ENCODE measurements around the gene MRPL44.

Gene MRPL44

DNA sequence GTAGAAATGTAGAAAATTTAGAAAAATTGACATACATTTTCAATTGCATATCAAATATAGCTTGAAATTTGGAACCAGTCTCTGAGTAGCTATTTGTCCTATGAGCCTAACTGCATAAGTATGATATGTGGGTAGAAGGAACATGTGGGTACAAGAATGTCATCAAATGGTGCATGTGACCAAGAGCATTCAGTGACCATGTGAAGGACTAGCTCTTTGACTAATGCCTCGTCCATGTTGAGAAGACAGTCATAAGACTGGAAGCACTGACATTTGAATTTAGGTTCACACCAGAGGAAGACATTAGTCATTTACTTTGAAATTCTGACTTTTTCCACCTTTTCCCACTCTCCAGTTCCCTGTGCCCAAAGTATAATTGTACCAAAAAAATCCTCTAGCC lies 12.6 kb downstream of the MRPL44 start:
- TF ChIP-seq CTCF (IDR thresholded peaks at IDR 0.05; ENCODE audit: control insufficient read depth, insufficient read depth, low read depth, low read length, missing control alignments), result no peak
- H3K4me3 ChIP-seq (ENCODE audit: control insufficient read depth, low read depth, low read length), result no peak overlapping the region
- DNase-seq (ENCODE audit: low read depth), result no peak

DNA sequence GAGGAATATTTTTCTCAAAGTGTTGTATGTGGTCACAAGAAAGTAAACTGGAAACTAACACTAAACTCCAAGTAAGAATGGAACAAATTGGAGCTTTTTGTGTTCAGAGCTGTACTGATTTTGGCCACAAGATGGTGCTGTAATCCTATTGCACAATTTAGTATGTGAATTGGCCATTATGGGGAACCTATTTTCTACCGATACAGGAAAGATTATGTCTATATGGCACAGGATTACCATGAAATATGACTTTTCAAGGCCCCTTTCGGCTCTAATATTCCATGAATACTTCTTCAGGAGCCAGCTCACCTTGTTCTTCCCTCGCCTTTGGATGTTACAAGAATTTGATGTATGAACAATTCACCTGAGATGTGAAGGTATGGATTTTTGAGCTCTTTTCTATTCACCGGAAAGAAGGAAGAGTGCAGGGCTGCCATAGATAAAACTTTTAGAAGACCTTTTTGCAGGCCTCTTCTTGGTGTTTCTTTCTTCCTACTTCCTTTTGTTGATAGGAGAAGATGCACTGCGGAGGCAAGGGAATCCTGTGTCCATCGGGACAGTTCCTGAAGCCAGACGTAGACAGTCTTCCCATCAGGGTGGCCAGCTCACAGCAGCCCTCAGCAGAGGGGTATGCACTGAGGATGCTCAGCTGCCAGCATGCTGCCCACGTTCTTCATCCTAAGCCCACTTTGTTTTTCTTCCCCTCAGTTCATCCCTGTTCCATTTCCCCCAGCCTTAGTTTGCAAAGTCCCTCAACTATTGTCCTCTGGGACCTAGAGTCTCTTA lies 13.3 kb downstream of the MRPL44 start:
- no peak overlapping the region for H3K4me3 ChIP-seq (ENCODE audit: control insufficient read depth, low read depth, low read length)
- TF ChIP-seq CTCF (IDR thresholded peaks at IDR 0.05; ENCODE audit: control insufficient read depth, insufficient read depth, low read depth, low read length, missing control alignments), result peak; percentile 77
- no peak for DNase-seq (ENCODE audit: low read depth)

DNA sequence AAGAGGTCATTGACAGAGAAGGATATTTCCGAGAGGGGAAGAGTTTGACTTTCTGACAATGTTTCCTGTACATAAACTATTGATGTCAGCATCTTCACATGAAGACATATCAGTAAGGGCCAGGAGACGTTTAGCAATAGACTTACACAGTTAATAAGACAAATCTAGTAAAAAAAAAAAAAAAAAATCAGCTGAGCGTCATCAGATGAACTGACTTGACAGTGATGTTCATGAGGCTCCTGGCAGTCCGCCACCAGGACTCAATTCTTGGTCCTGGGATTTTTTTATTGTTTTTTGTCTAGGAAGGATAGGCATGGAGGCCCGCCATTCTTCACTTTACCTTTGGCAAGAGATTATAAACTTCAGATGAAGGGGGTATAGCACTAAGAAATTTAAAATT lies 14.5 kb downstream of the MRPL44 start:
- no peak overlapping the region for H3K4me3 ChIP-seq (ENCODE audit: control insufficient read depth, low read depth, low read length)
- no peak for TF ChIP-seq CTCF (IDR thresholded peaks at IDR 0.05; ENCODE audit: control insufficient read depth, insufficient read depth, low read depth, low read length, missing control alignments)
- no peak for DNase-seq (ENCODE audit: low read depth)

DNA sequence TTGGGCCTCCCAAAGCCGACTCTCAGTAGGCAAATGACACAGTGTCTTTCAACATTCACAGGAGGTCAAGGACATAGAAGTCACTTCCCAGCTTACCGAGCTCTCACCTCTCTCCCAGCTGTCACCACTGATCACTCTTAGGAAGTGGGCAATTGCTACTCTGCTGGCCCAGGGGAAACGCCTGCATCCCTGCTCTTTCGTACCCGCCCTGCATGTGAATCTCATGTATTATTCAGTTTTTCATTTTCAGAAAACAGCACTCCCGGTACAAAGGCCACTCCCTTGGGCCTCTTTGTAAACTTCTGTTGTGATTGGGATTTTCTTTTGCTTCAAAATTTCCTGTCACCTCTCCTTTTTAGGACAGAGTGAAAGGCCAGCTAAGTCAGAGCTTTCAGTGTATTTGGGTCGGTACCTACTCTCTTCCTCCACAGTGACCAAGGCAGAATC lies 15.4 kb downstream of the MRPL44 start:
- H3K4me3 ChIP-seq (ENCODE audit: control insufficient read depth, low read depth, low read length), result no peak overlapping the region
- TF ChIP-seq CTCF (IDR thresholded peaks at IDR 0.05; ENCODE audit: control insufficient read depth, insufficient read depth, low read depth, low read length, missing control alignments), result no peak
- no peak for DNase-seq (ENCODE audit: low read depth)

GRCh38 chr2:223973606-223974005 lies 16.3 kb downstream of the MRPL44 start:
- no peak overlapping the region for H3K4me3 ChIP-seq (ENCODE audit: control insufficient read depth, low read depth, low read length)
- no peak for DNase-seq (ENCODE audit: low read depth)

GRCh38 chr2:223976635-223977226 lies 19.5 kb downstream of the MRPL44 start:
- no peak for DNase-seq (ENCODE audit: low read depth)
- no peak overlapping the region for H3K4me3 ChIP-seq (ENCODE audit: control insufficient read depth, low read depth, low read length)
- no peak for TF ChIP-seq CTCF (IDR thresholded peaks at IDR 0.05; ENCODE audit: control insufficient read depth, insufficient read depth, low read depth, low read length, missing control alignments)

More at GRCh38 chr2:223973606-223974005, 16.3 kb downstream of the MRPL44 start:
- no peak for TF ChIP-seq CTCF (IDR thresholded peaks at IDR 0.05; ENCODE audit: control insufficient read depth, insufficient read depth, low read depth, low read length, missing control alignments)

All from AG09309 (cell line).